Measurements from ENCODE around the gene HK2. TPM values are rescaled to one million over a fixed set of nuclear protein-coding genes. Genes with fewer than 3 reads are reported as not detected.

HK2 gene
- total RNA-seq, 1 donor from 2014 or later, result 16.9 TPM

DNA sequence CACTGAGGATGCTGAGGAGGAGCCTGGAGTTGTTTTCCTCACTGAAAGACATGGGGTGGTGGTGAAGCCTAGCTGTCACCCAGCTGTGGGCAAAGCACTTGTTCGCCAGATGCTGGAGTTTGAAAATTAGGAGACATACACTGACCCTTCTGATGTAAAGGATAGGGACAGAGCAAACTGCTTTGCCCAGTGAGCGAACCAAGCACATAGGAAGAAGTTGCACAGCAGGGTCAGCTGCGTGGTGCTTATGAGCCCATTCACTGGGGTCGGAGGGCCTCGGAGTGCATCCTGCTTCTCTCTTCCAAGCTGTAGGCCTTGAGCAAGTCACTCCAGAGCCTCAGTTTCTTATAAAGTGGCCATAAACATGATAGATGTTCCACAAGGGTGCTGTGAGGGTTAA, 50.9 kb downstream of the HK2 start:
- peaks cover 45% of the 10 kb centered on the region for H3K36me3 Mint-ChIP-seq
- no peaks in the 10 kb centered on the region for H3K4me1 Mint-ChIP-seq
- no peak for DNase-seq (ENCODE audit: low spot score in 2 of 2, unreplicated experiment in 2 of 2)
- TF ChIP-seq, protein P1, sequence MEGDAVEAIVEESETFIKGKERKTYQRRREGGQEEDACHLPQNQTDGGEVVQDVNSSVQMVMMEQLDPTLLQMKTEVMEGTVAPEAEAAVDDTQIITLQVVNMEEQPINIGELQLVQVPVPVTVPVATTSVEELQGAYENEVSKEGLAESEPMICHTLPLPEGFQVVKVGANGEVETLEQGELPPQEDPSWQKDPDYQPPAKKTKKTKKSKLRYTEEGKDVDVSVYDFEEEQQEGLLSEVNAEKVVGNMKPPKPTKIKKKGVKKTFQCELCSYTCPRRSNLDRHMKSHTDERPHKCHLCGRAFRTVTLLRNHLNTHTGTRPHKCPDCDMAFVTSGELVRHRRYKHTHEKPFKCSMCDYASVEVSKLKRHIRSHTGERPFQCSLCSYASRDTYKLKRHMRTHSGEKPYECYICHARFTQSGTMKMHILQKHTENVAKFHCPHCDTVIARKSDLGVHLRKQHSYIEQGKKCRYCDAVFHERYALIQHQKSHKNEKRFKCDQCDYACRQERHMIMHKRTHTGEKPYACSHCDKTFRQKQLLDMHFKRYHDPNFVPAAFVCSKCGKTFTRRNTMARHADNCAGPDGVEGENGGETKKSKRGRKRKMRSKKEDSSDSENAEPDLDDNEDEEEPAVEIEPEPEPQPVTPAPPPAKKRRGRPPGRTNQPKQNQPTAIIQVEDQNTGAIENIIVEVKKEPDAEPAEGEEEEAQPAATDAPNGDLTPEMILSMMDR (IDR thresholded peaks at IDR 0.05; ENCODE audit: unreplicated experiment), result no peak
- H3K27me3 Mint-ChIP-seq (ENCODE audit: low read depth), result no peaks in the 10 kb centered on the region
- no peaks in the 10 kb centered on the region for H3K9me3 Mint-ChIP-seq
- no peak overlapping the region for H3K27ac Mint-ChIP-seq
- H3K4me3 Mint-ChIP-seq, result no peak overlapping the region

DNA sequence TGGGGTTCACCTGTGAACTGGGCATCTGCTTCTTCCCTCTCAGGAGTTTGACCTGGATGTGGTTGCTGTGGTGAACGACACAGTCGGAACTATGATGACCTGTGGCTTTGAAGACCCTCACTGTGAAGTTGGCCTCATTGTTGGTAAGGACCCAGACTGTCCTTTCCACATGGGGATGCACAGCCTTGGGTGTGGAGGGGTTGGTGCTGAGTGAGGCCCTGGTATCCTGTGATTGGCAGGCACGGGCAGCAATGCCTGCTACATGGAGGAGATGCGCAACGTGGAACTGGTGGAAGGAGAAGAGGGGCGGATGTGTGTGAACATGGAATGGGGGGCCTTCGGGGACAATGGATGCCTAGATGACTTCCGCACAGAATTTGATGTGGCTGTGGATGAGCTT, 52.3 kb downstream of the HK2 start:
- H3K27ac Mint-ChIP-seq, result no peak overlapping the region
- no peaks in the 10 kb centered on the region for H3K4me1 Mint-ChIP-seq
- H3K4me3 Mint-ChIP-seq, result no peak overlapping the region
- no peaks in the 10 kb centered on the region for H3K9me3 Mint-ChIP-seq
- TF ChIP-seq, protein P1 (IDR thresholded peaks at IDR 0.05; ENCODE audit: unreplicated experiment), result no peak
- H3K27me3 Mint-ChIP-seq (ENCODE audit: low read depth), result no peaks in the 10 kb centered on the region
- no peak for DNase-seq (ENCODE audit: low spot score in 2 of 2, unreplicated experiment in 2 of 2)
- peaks cover 52% of the 10 kb centered on the region for H3K36me3 Mint-ChIP-seq

DNA sequence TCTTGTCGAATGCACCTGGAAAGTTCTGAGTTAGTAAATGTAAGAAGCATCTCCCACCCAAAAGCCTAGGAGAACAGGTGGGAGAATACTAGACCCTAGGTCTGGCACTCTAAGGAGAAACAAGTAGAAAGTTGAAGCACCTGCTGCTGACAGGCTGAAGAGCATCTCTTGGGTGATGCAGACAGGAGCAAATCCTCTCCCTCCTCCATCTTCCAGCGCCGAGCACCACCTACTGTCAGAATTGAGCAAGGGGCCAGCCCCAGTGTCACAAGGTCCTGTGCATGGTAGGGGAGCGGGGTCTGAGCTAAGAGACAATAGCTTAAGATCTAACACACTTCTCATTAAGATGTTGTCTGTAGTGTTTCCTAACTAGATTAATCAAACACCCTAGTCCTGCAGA, 52.9 kb downstream of the HK2 start:
- no peaks in the 10 kb centered on the region for H3K4me1 Mint-ChIP-seq
- no peak overlapping the region for H3K4me3 Mint-ChIP-seq
- H3K27ac Mint-ChIP-seq, result no peak overlapping the region
- H3K9me3 Mint-ChIP-seq, result no peaks in the 10 kb centered on the region
- no peak for DNase-seq (ENCODE audit: low spot score in 2 of 2, unreplicated experiment in 2 of 2)
- TF ChIP-seq, protein P1 (IDR thresholded peaks at IDR 0.05; ENCODE audit: unreplicated experiment), result no peak
- H3K36me3 Mint-ChIP-seq, result peaks cover 54% of the 10 kb centered on the region
- no peaks in the 10 kb centered on the region for H3K27me3 Mint-ChIP-seq (ENCODE audit: low read depth)

DNA sequence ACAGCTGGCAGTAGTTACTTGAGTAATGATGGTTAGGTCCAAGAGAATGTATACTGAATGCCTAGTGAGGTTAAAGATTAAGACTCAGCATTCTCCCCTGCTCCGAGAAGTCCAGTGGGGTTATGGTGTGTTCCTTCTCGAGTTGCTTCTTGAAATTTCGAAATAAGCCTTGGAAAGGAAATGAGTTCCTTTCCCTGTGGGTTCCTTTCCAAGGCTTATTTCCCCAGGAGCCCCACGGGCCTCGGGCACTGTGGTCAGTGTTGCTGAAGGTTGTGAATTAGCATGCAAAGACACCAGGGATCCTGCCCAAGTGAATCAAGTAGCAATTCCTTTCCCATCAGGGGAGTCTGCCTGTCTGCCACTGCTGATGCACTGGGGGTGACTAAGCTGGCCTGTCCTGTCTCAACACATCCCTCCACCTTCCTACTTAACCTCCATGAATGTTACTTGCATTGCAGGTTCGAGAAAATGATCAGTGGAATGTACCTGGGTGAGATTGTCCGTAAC, 53.6 kb downstream of the HK2 start:
- Mint-ChIP-seq H3K4me3 (no peak overlapping the region), H3K4me1 (no peaks in the 10 kb centered on the region), H3K27me3 (ENCODE audit: low read depth) (no peaks in the 10 kb centered on the region), H3K27ac (no peak overlapping the region), H3K36me3 (peaks cover 54% of the 10 kb centered on the region), H3K9me3 (no peaks in the 10 kb centered on the region)
- no peak for DNase-seq (ENCODE audit: low spot score in 2 of 2, unreplicated experiment in 2 of 2)
- TF ChIP-seq, protein P1 (IDR thresholded peaks at IDR 0.05; ENCODE audit: unreplicated experiment), result no peak

DNA sequence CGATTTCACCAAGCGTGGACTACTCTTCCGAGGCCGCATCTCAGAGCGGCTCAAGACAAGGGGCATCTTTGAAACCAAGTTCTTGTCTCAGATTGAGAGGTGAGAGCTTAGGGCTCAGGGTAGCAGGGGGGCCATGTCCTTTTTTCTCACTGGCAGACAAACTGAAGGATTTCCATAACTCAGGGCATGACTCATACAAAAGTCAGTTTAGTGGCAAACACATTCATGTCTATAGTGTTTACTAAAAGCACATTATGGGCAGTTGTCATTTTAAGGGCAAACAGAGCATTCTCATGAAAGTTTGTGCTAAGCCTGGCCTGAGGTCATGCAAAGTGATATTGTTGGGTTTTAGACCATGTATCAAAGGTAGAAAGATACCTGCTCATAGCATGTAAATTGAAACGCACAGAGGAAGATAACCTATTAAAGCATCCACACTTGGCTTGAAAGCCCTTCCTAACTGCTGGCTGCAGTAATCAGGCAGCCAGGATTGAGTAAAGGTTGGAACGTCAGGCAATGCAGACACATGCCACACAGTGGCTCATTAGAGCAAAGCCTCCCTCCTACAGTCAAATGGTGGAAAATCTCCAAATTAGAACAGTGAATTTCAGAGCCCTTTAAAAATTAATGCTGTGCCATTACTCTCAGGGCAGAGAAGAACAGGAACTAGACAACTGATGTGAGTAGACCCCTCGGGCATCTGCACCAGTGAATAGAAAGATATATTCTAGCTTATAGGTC, 54.2 kb downstream of the HK2 start:
- Mint-ChIP-seq H3K36me3 (peaks cover 50% of the 10 kb centered on the region), H3K27me3 (ENCODE audit: low read depth) (no peaks in the 10 kb centered on the region), H3K4me1 (no peaks in the 10 kb centered on the region), H3K27ac (no peak overlapping the region), H3K9me3 (no peaks in the 10 kb centered on the region), H3K4me3 (no peak overlapping the region)
- no peak for DNase-seq (ENCODE audit: low spot score in 2 of 2, unreplicated experiment in 2 of 2)
- TF ChIP-seq, protein P1 (IDR thresholded peaks at IDR 0.05; ENCODE audit: unreplicated experiment), result no peak

Data from mesothelial cell of epicardium (in vitro differentiated cells).